ENCODE measurements around the gene FBRS.

Gene FBRS

DNA sequence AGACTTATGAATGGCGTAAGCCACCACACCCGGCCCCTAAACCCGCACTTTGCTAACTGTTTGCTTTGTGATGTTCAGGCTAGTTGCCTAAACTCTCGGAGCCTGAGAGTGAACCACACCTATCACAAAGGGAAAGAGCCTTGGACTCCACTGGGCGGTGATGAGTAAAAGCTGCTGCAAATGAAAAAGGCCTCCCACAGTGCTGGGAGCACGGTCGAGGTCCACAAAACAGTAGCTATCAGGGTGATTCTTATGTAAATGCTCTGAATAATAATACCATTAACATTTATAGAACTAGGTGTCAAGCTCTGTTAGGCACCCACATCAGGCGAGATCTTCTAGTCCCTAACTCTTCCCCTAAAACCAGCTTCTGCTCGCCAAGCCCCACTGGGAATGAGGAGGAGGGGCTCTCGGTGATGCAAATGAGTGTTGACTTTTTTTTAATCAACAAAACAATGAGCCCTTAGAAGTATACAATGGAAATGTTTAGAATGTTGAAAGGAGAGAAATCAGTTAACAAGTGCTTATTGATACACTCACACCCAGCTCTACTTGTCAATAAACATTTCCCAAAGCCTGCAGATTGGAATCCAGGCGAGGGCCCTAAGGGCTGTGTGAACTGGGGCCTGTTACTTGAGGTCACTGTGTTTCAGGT, 19.8 kb downstream of the FBRS start:
- no peak overlapping the region for H3K27ac ChIP-seq
- H3K4me3 ChIP-seq (ENCODE audit: low read depth in 1 of 2, low read length in 1 of 2) = no peak overlapping the region
- no peaks in the 10 kb centered on the region for H3K27me3 ChIP-seq
- H3K36me3 ChIP-seq = no peaks in the 10 kb centered on the region
- H3K4me1 ChIP-seq (ENCODE audit: control insufficient read depth in 1 of 2, insufficient read depth in 1 of 2, low read depth in 1 of 2, low read length in 1 of 2) = no peaks in the 10 kb centered on the region
- TF ChIP-seq, protein P1, sequence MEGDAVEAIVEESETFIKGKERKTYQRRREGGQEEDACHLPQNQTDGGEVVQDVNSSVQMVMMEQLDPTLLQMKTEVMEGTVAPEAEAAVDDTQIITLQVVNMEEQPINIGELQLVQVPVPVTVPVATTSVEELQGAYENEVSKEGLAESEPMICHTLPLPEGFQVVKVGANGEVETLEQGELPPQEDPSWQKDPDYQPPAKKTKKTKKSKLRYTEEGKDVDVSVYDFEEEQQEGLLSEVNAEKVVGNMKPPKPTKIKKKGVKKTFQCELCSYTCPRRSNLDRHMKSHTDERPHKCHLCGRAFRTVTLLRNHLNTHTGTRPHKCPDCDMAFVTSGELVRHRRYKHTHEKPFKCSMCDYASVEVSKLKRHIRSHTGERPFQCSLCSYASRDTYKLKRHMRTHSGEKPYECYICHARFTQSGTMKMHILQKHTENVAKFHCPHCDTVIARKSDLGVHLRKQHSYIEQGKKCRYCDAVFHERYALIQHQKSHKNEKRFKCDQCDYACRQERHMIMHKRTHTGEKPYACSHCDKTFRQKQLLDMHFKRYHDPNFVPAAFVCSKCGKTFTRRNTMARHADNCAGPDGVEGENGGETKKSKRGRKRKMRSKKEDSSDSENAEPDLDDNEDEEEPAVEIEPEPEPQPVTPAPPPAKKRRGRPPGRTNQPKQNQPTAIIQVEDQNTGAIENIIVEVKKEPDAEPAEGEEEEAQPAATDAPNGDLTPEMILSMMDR (IDR thresholded peaks at IDR 0.05) = no peak
- H3K9me3 ChIP-seq = no peaks in the 10 kb centered on the region

DNA sequence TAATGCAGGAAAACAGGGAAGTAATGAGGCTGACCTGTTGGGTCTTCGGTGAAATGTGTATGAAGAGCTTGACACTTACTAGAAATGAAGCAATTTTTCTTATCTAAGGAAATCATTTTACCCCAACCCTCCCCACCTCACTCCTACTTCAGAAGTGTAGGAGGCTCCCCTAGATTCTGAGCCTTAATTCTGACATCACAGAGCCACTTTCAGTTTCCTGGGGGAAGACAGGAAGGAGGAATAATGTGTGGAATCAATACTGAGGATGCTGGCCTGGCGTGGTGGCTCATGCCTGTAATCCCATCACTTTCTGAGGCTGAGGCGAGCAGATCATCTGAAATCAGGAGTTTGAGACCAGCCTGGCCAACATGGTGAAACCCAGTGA, 20.3 kb downstream of the FBRS start:
- H3K36me3 ChIP-seq = no peaks in the 10 kb centered on the region
- H3K27me3 ChIP-seq = no peaks in the 10 kb centered on the region
- no peak overlapping the region for H3K27ac ChIP-seq
- H3K4me1 ChIP-seq (ENCODE audit: control insufficient read depth in 1 of 2, insufficient read depth in 1 of 2, low read depth in 1 of 2, low read length in 1 of 2) = no peaks in the 10 kb centered on the region
- TF ChIP-seq, protein P1 (IDR thresholded peaks at IDR 0.05) = no peak
- H3K9me3 ChIP-seq = no peaks in the 10 kb centered on the region
- H3K4me3 ChIP-seq (ENCODE audit: low read depth in 1 of 2, low read length in 1 of 2) = no peak overlapping the region

DNA sequence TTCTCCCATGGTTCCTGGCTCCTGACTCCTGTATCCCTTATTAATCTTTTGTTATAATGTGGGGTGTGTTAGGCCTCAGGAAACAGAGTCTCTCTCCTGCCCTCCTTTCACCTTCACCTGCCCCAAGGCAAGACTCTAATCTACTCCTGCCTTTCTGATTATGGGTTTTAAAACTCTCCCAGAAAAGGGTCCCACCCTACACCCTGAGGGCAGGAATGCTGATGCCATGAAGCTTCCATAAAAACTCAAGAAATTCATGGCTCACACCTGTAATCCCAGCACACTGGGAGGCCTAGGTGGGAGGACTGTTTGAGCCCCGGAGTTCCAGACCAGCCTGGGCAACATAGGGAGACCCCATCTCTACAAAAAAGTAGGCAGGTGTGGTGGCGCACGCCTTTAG, 22.1 kb downstream of the FBRS start:
- H3K36me3 ChIP-seq = no peaks in the 10 kb centered on the region
- TF ChIP-seq, protein P1 (IDR thresholded peaks at IDR 0.05) = no peak

DNA sequence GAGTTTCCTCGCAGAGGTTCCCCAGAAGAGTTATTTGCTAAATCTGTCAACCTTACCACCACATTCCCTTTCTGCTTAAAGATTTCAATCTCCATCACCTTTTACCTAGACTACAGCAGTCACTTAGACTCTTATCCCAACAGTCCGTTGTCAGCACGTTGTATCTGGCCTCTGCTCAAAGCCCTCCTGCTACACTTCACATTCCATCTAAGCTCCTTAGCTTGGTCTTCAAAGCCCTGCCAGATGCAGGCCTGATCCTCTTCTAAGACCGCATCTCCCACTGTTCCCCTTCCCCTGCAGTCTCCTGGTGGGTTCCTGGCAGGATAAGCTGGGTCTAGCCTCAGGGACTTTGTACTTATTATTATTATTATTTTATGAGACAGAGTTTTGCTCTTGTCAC, 30.5 kb downstream of the FBRS start:
- Histone ChIP-seq H3K36me3 (no peaks in the 10 kb centered on the region), H3K9me3 (no peaks in the 10 kb centered on the region), H3K4me3 (ENCODE audit: low read depth in 1 of 2, low read length in 1 of 2) (no peak overlapping the region), H3K27ac (no peak overlapping the region), H3K27me3 (no peaks in the 10 kb centered on the region), H3K4me1 (ENCODE audit: control insufficient read depth in 1 of 2, insufficient read depth in 1 of 2, low read depth in 1 of 2, low read length in 1 of 2) (peaks cover 16 to 23% of the 10 kb centered on the region in 2 experiments)
- TF ChIP-seq, protein P1 (IDR thresholded peaks at IDR 0.05) = no peak

More for the DNA sequence above, 22.1 kb downstream of the FBRS start:
- Histone ChIP-seq H3K4me3 (ENCODE audit: low read depth in 1 of 2, low read length in 1 of 2) (no peak overlapping the region), H3K4me1 (ENCODE audit: control insufficient read depth in 1 of 2, insufficient read depth in 1 of 2, low read depth in 1 of 2, low read length in 1 of 2) (no peaks in the 10 kb centered on the region), H3K27me3 (no peaks in the 10 kb centered on the region), H3K27ac (no peak overlapping the region), H3K9me3 (no peaks in the 10 kb centered on the region)

DNA sequence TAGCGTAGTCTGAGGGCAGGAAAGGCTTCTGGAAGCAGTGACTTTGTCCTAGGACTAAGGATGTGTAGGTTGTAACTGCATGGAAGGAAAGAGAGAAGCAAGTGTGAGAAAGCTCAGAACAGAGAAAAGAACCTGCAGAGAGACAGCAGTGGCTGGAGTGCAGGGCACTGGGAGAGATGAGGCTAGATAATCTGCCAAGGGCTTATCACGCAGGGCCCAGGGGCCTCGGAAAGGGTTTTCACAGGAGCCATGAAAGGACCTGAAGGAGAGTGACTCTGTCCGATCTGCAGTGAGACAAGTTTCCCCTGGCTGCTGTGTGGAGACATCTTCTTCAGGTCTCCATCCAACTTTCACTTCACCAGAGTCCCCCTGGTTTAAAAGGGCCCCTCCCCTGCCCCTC, 33.7 kb downstream of the FBRS start:
- no peaks in the 10 kb centered on the region for H3K27me3 ChIP-seq
- TF ChIP-seq, protein P1 (IDR thresholded peaks at IDR 0.05) = no peak

More for the DNA sequence above, 33.7 kb downstream of the FBRS start:
- Histone ChIP-seq H3K27ac (peak overlapping the region; percentile 81), H3K36me3 (no peaks in the 10 kb centered on the region), H3K4me1 (ENCODE audit: control insufficient read depth in 1 of 2, insufficient read depth in 1 of 2, low read depth in 1 of 2, low read length in 1 of 2) (peaks cover 25 to 34% of the 10 kb centered on the region in 2 experiments), H3K9me3 (no peaks in the 10 kb centered on the region), H3K4me3 (ENCODE audit: low read depth in 1 of 2, low read length in 1 of 2) (no peak overlapping the region)
